HCT116 (cell line): ENCODE measurements around the gene NKX1-1. TPM values are rescaled to one million over a fixed set of nuclear protein-coding genes. Genes with fewer than 3 reads are reported as not detected.

Experiments used
- ATAC-seq: fragments of 200-7000 bp; cut with Tn5 transposase; 2 replicates; pipeline ENCODE4 v1.9.1; 2020; ENCODE audit warnings: mild to moderate bottlenecking, moderate library complexity
- BruUV-seq: library from RNA; stranded (reverse); fragments of 400-500 nt; replicated peaks from 2 replicates; lab custom pipeline; 2021; lab: Mats Ljungman, UMichigan
- CTCF ChIA-PET: fragments of 300-600 bp; sonication (Branson Sonifier 250); formaldehyde crosslinking; loops from one replicate; lab custom pipeline; 2021; ENCODE audit warnings: antibody characterized with exemption; lab: Charles Lee
- POLR2A ChIA-PET: fragments of 300-600, 350-600 bp; sonication (Branson Sonifier 250); formaldehyde crosslinking; loops from one replicate; lab custom pipeline; 2021; ENCODE audit warnings: antibody characterized with exemption; lab: Charles Lee
- RAD21 ChIA-PET, 2 experiments: fragments of 300-600 bp; sonication (Branson Sonifier 250); formaldehyde crosslinking; loops; one replicate each; lab custom pipeline; 2023; ENCODE audit warnings: low total read pairs in 2 of 2; ENCODE audit not compliant: uncharacterized antibody in 2 of 2, unreplicated experiment in 2 of 2, low non-redundant PET in 1 of 2; lab: Charles Lee
- DNase-seq: peaks from one replicate; pipeline ENCODE4 v3.0.0-alpha.2; 2010; ENCODE audit warnings: low read depth, low spot score
- H2AFZ ChIP-seq: fragments of 200-600 bp; shearing (Covaris generic), sonication (generic); 2 replicates; pipeline ENCODE4 v1.6.1; 2017; ENCODE audit warnings: low read depth, mixed run types, mixed read lengths, antibody characterized with exemption, low read length; ENCODE audit not compliant: poor library complexity, severe bottlenecking
- H3K27ac ChIP-seq: 2 replicates; pipeline ENCODE4 v1.5.1; 2012; ENCODE audit warnings: low read depth, low read length
- H3K27me3 ChIP-seq: fragments of 200-600 bp; sonication (generic); 2 replicates; pipeline ENCODE4 v1.6.1; 2016; ENCODE audit warnings: mixed run types, low read length, mixed read lengths; ENCODE audit not compliant: insufficient read depth
- H3K36me3 ChIP-seq, 2 experiments: fragments of 200-500 bp in 1 of 2; fragments of 200-600 bp in 1 of 2; sonication (Bioruptor generic) in 1 of 2; sonication (generic) in 1 of 2; 2 replicates each; pipeline versions ENCODE4 v1.5.1 to v1.6.1; 2014 to 2016; ENCODE audit warnings: low read length in 2 of 2, inconsistent platforms in 1 of 2, mixed read lengths in 1 of 2, mixed run types in 1 of 2; ENCODE audit not compliant: insufficient read depth in 2 of 2, control insufficient read depth in 1 of 2
- H3K4me1 ChIP-seq, 2 experiments: fragments of 200-600 bp in 1 of 2; sonication (generic) in 1 of 2; 2 replicates each; pipeline versions ENCODE4 v1.5.1 to v1.6.1; 2012 to 2017; ENCODE audit warnings: low read length in 2 of 2, inconsistent platforms in 1 of 2, mild to moderate bottlenecking in 1 of 2, mixed read lengths in 1 of 2, mixed run types in 1 of 2, moderate library complexity in 1 of 2; ENCODE audit not compliant: insufficient read depth in 2 of 2, control insufficient read depth in 1 of 2
- H3K4me2 ChIP-seq: fragments of 200-600 bp; sonication (generic); 2 replicates; pipeline ENCODE4 v1.6.1; 2017; ENCODE audit warnings: mixed run types, low read length, mixed read lengths
- H3K4me3 ChIP-seq, 2 experiments: fragments of 200-600 bp in 1 of 2; sonication (generic) in 1 of 2; replicated peaks in 1 of 2; 2 replicates each; pipeline ENCODE4 v1.5.1; 2011 to 2016; ENCODE audit warnings: low read length in 2 of 2, control low read depth in 1 of 2, low read depth in 1 of 2, mild to moderate bottlenecking in 1 of 2, mixed read lengths in 1 of 2, mixed run types in 1 of 2
- H3K79me2 ChIP-seq: fragments of 200-600 bp; sonication (generic); 2 replicates; pipeline ENCODE4 v1.6.1; 2017; ENCODE audit warnings: mild to moderate bottlenecking, mixed run types, low read length, moderate library complexity, mixed read lengths; ENCODE audit not compliant: insufficient read depth
- H3K9ac ChIP-seq: fragments of 200-600 bp; sonication (generic); 2 replicates; pipeline ENCODE4 v1.6.1; 2016; ENCODE audit warnings: low read length, mixed read lengths
- H3K9me2 ChIP-seq: fragments of 200-600 bp; sonication (generic), shearing (Covaris generic); 2 replicates; pipeline ENCODE4 v1.6.1; 2017; ENCODE audit warnings: mixed run types, mild to moderate bottlenecking, moderate library complexity; ENCODE audit not compliant: insufficient read depth
- H3K9me3 ChIP-seq, 2 experiments: fragments of 200-500 bp in 1 of 2; fragments of 200-600 bp in 1 of 2; sonication (Bioruptor generic) in 1 of 2; sonication (generic) in 1 of 2; 2 replicates each; pipeline ENCODE4 v1.6.1; 2014 to 2017; ENCODE audit warnings: low read length in 2 of 2, mixed read lengths in 2 of 2, inconsistent platforms in 1 of 2, low read depth in 1 of 2, mild to moderate bottlenecking in 1 of 2, mixed run types in 1 of 2, moderate library complexity in 1 of 2; ENCODE audit not compliant: control insufficient read depth in 1 of 2, insufficient read depth in 1 of 2
- H4K20me1 ChIP-seq: fragments of 200-600 bp; sonication (generic), shearing (Covaris generic); 2 replicates; pipeline ENCODE4 v1.6.1; 2017; ENCODE audit warnings: mixed run types, mild to moderate bottlenecking, moderate library complexity; ENCODE audit not compliant: insufficient read depth
- CBX3 ChIP-seq: IDR thresholded peaks from 2 replicates; pipeline ENCODE4 v1.6.1; 2012; ENCODE audit warnings: low read depth
- EGR1 ChIP-seq: IDR thresholded peaks from 2 replicates; pipeline ENCODE4 v1.6.1; 2012; ENCODE audit warnings: low read depth
- FOSL1 ChIP-seq: IDR thresholded peaks from 2 replicates; pipeline ENCODE4 v1.6.1; 2012; ENCODE audit warnings: low read depth
- POLR2AphosphoS5 ChIP-seq: IDR thresholded peaks from 2 replicates; pipeline ENCODE4 v1.6.1; 2011; ENCODE audit warnings: mild to moderate bottlenecking, low read depth, low read length, moderate library complexity
- RAD21 ChIP-seq: IDR thresholded peaks from 2 replicates; pipeline ENCODE4 v1.6.1; 2012; ENCODE audit warnings: low read depth, mild to moderate bottlenecking
- YY1 ChIP-seq: IDR thresholded peaks from 2 replicates; pipeline ENCODE4 v1.6.1; 2011; ENCODE audit warnings: low read length, low read depth, moderate library complexity, mild to moderate bottlenecking; ENCODE audit not compliant: insufficient replicate concordance; ENCODE audit errors: extremely low read depth
- intact Hi-C: fragments of 100-400 bp; cut with micrococcal nuclease; formaldehyde crosslinking; loops from 2 replicates; pipeline ENCODE4 v1.10.0; 2022
- total RNA-seq: library from RNA; stranded (reverse); gene quantifications from one replicate; pipeline ENCODE4 v1.2.1, GENCODE V29; 2021; ENCODE audit not compliant: unreplicated experiment

The NKX1-1 gene
- total RNA-seq, 1 experiment from 2014 or later, result not detected

DNA sequence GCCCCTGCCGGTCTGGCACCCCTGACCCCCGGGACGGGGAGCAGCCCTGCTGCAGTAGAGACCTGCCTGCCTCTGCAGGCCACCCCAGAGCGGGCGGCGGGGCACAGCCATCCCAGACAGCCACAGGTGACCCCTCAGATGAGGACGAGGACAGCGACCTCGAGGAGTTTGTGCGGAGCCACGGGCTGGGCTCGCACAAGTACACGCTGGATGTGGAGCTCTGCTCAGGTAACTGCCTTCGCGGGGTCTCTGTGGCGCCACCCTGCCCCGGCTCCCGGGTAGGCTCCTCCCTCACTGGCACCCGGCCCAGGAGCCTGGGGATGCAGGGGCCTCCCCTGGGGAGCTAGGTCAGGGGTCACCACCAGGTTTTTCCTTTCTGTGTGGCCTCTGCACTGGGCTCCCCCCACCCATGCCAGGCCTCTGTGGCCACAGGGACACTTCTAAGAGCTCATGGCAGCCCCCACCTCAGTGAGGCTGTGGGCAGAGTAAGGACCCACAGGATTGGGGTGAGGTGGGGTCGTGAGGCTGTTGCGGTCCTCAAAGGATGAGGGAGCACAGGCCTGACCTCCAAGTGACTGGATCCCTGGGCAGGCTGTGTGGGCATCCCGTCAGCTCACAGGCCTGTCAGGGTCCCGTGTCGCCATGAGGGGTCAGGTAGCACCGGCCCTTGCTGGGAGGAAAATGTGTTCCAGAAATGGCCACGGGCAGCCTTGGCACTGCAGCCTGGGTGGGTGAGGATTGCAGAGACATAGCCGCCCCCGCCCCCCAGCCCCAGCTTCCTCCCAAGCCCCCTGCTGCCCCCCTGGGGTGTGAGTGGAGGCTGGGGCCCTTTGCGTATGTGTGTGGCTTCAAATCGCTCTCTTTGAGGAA lies 52.8 kb downstream of the NKX1-1 start:
- H3K9me3 ChIP-seq, result no peaks in the 10 kb centered on the region
- peaks cover 3 to 8% of the 10 kb centered on the region in 2 experiments; a peak in 3 of 4 replicates for H3K4me1 ChIP-seq
- peaks cover 10% of the 10 kb centered on the region for H3K79me2 ChIP-seq
- no peak overlapping the region for H3K4me3 ChIP-seq
- no peaks in the 10 kb centered on the region for H3K9me2 ChIP-seq
- no peaks in the 10 kb centered on the region for H3K27me3 ChIP-seq
- H2AFZ ChIP-seq, result no peak overlapping the region
- POLR2A ChIA-PET, result no interaction called here
- no peaks in the 10 kb centered on the region; a peak in 3 of 4 replicates for H3K36me3 ChIP-seq
- no peaks in the 10 kb centered on the region for H4K20me1 ChIP-seq
- TF ChIP-seq EGR1 (no peak), FOSL1 (no peak), CBX3 (no peak), POLR2AphosphoS5 (no peak), YY1 (no peak), RAD21 (no peak)
- TF ChIP-seq, all 23 proteins: peak for 0
- CTCF ChIA-PET, result interaction anchor here (2.2 kb wide), 1 partner anchor 276 kb away, joined by 7 read pairs; no protein-coding TSS in a partner anchor
- Histone ChIP-seq H3K4me2 (no peak overlapping the region), H3K9ac (no peak overlapping the region), H3K27ac (no peak overlapping the region)
- no peak for DNase-seq
- RAD21 ChIA-PET, result no interaction called here
- no peak for ATAC-seq
- BruUV-seq, result no TSS peak
- intact Hi-C loops, result loop anchor here (10.0 kb wide), 1 partner anchor 161 kb away; no protein-coding TSS in a partner anchor

Other genes starting within 250 kb of the NKX1-1 start
- gene SPON2, start 233.9 kb downstream of the NKX1-1 start, total RNA-seq, result 1.5 TPM
- gene CTBP1, start 157.3 kb downstream of the NKX1-1 start, total RNA-seq, result 175 TPM
- 88.3 TPM for gene MAEA, start 116.6 kb downstream of the NKX1-1 start, total RNA-seq
- gene UVSSA, start 59.2 kb downstream of the NKX1-1 start, total RNA-seq, result 30.5 TPM